ENCODE results near the gene OR10A2.
"Not testable (repeated sequence)": the region's sequence is repeated elsewhere in the genome, so short reads cannot be mapped to it uniquely, and the experiment has no call there.

OR10A2 gene

GRCh38 chr11:6862961-6863360 is at the start of gene OR10A2:
Gene OR10A2, plus strand, starts transcription at chr11:6863057. Its CDS starts 6,698 bp downstream, at chr11:6869755.
- DNase-seq: no peak

- no peak for DNase-seq
Observed at GRCh38 chr11:6813656-6814055, 49.2 kb upstream of the OR10A2 start.

- no peak for DNase-seq
Observed at GRCh38 chr11:6817694-6818093, 45.2 kb upstream of the OR10A2 start.

GRCh38 chr11:6818967-6819366 is 43.9 kb upstream of the OR10A2 start:
- no peak for DNase-seq

GRCh38 chr11:6824136-6824823 is 38.6 kb upstream of the OR10A2 start:
- DNase-seq: no peak

- DNase-seq: no peak
Observed at GRCh38 chr11:6825231-6825744, 37.6 kb upstream of the OR10A2 start.

- DNase-seq: no peak
Observed at GRCh38 chr11:6828103-6828502, 34.8 kb upstream of the OR10A2 start.

GRCh38 chr11:6833356-6833755 is 29.5 kb upstream of the OR10A2 start:
- DNase-seq: no peak

- no peak for DNase-seq
Observed at GRCh38 chr11:6834021-6834420, 28.8 kb upstream of the OR10A2 start.

- no peak for DNase-seq
Observed at GRCh38 chr11:6841694-6842093, 21.2 kb upstream of the OR10A2 start.

- DNase-seq: no peak
Observed at GRCh38 chr11:6843670-6844069, 19.2 kb upstream of the OR10A2 start.

- DNase-seq: no peak
Observed at GRCh38 chr11:6844356-6844755, 18.5 kb upstream of the OR10A2 start.

GRCh38 chr11:6845383-6845782 is 17.5 kb upstream of the OR10A2 start, which contains the start of gene OR10A5:
Gene OR10A5, plus strand, starts transcription at chr11:6845683. Its CDS starts 0 bp downstream, at chr11:6845683.
- DNase-seq: no peak

- no peak for DNase-seq
Observed at GRCh38 chr11:6850526-6850925, 12.3 kb upstream of the OR10A2 start.

GRCh38 chr11:6854801-6855200 is 8.1 kb upstream of the OR10A2 start:
- not testable (repeated sequence) for DNase-seq

- no peak for DNase-seq
Observed at GRCh38 chr11:6855971-6856541, 6.8 kb upstream of the OR10A2 start.

GRCh38 chr11:6856871-6857270 is 6.0 kb upstream of the OR10A2 start:
- DNase-seq: no peak

GRCh38 chr11:6864438-6864837 is 1.6 kb downstream of the OR10A2 start:
- DNase-seq: no peak

GRCh38 chr11:6871278-6871677 is 8.4 kb downstream of the OR10A2 start:
- DNase-seq: no peak

- no peak for DNase-seq
Observed at GRCh38 chr11:6875761-6876160, 12.9 kb downstream of the OR10A2 start.

GRCh38 chr11:6876325-6876724 is 13.5 kb downstream of the OR10A2 start, which contains the start of gene OR10A4:
Gene OR10A4, plus strand, starts transcription at chr11:6876625. Its CDS starts 23 bp downstream, at chr11:6876648.
- DNase-seq: no peak

GRCh38 chr11:6876914-6877313 is 14.1 kb downstream of the OR10A2 start:
- no peak for DNase-seq

- DNase-seq: no peak
Observed at GRCh38 chr11:6882751-6883150, 19.9 kb downstream of the OR10A2 start.

GRCh38 chr11:6887711-6888110 is 24.9 kb downstream of the OR10A2 start:
- not testable (repeated sequence) for DNase-seq

Data from hippocampal formation (tissue), 2 donors.